ENCODE data around the gene EDAR. TPM values are rescaled to one million over a fixed set of nuclear protein-coding genes. Genes with fewer than 3 reads are reported as not detected.

The EDAR gene
- total and polyA plus RNA-seq, 9 of the 15 experiments (the other 6 are each of a cell fraction or from before 2014, with no cell fraction given) = 0.01 TPM; not detected in 8

GRCh38 chr2:108925286-108925685 is 63.7 kb downstream of the EDAR start:
- Histone ChIP-seq H3K4me1 (replicated peaks in 1 of 2; ENCODE audit: control insufficient read depth in 2 of 2, insufficient read depth in 2 of 2, low read length in 2 of 2) (no peaks in the 10 kb centered on the region), H3K9me1 (ENCODE audit: control insufficient read depth, insufficient read depth, low read length) (no peaks in the 10 kb centered on the region), H3K27ac (ENCODE audit: extremely low read depth, low read depth, low read length) (no peak overlapping the region), H4K20me1 (replicated peaks; ENCODE audit: control insufficient read depth, insufficient read depth, low read length) (peaks cover 11% of the 10 kb centered on the region; the same call in 1 of the 2 replicates), H3K79me2 (ENCODE audit: control insufficient read depth, insufficient read depth, low read length) (no peaks in the 10 kb centered on the region), H2AFZ (ENCODE audit: low read depth, low read length) (no peak overlapping the region), H3K27me3 (ENCODE audit: control insufficient read depth in 2 of 2, insufficient read depth in 2 of 2, low read length in 2 of 2) (peaks cover 34 to 96% of the 10 kb centered on the region in 2 experiments; a peak in 4 of 5 replicates), H3K36me3 (ENCODE audit: control insufficient read depth, insufficient read depth, low read length) (no peaks in the 10 kb centered on the region), H3K4me3 (no peak overlapping the region), H3K9me3 (replicated peaks; ENCODE audit: control insufficient read depth, insufficient read depth, low read depth, low read length) (no peaks in the 10 kb centered on the region), H3K9ac (ENCODE audit: insufficient read depth in 1 of 2, low read depth in 2 of 2, low read length in 2 of 2) (no peak overlapping the region), H3K4me2 (ENCODE audit: insufficient read depth, low read length) (no peak overlapping the region)
- in situ Hi-C loops (cut with MboI) (no loop called here), intact Hi-C loops (cut with micrococcal nuclease) (no loop called here)
- ChIA-PET CTCF (ENCODE audit: low intra/inter-chr PET ratio) (no interaction called here), POLR2A (no interaction called here)
- no peak for TF ChIP-seq HOMEZ (CRISPR knock-in tag; IDR thresholded peaks at IDR 0.05)
- no peak for TF ChIP-seq HLTF (IDR thresholded peaks at IDR 0.05)
- no peak for TF ChIP-seq HDAC2 (IDR thresholded peaks at IDR 0.05)
- DNase-seq (ENCODE audit: extremely low read depth in 1 of 4, low spot score in 3 of 4) = no peak
- FAIRE-seq = no peak
- BruUV-seq (replicated peaks) = no TSS peak
- ATAC-seq = no peak
- WGBS (ENCODE audit: insufficient coverage, low coverage, missing lambda C conversion rate) = 0% methylated on average over 5 of the region's 6 CpGs

GRCh38 chr2:108924580-108925251 is 64.3 kb downstream of the EDAR start:
- in situ Hi-C loops (cut with MboI) = no loop called here
- H3K4me1 ChIP-seq (replicated peaks in 1 of 2; ENCODE audit: control insufficient read depth in 2 of 2, insufficient read depth in 2 of 2, low read length in 2 of 2) = no peaks in the 10 kb centered on the region
- no peak overlapping the region for H3K9ac ChIP-seq (ENCODE audit: insufficient read depth in 1 of 2, low read depth in 2 of 2, low read length in 2 of 2)
- H3K27ac ChIP-seq (ENCODE audit: extremely low read depth, low read depth, low read length) = no peak overlapping the region
- no TSS peak for BruUV-seq (replicated peaks)
- H3K27me3 ChIP-seq (ENCODE audit: control insufficient read depth in 2 of 2, insufficient read depth in 2 of 2, low read length in 2 of 2) = peaks cover 36 to 96% of the 10 kb centered on the region in 2 experiments; a peak in 4 of 5 replicates
- ChIA-PET POLR2A (no interaction called here), CTCF (ENCODE audit: low intra/inter-chr PET ratio) (no interaction called here)
- H3K4me2 ChIP-seq (ENCODE audit: insufficient read depth, low read length) = no peak overlapping the region
- H3K9me3 ChIP-seq (replicated peaks; ENCODE audit: control insufficient read depth, insufficient read depth, low read depth, low read length) = no peaks in the 10 kb centered on the region
- no peak overlapping the region for H3K4me3 ChIP-seq
- intact Hi-C loops (cut with micrococcal nuclease) = no loop called here
- H3K36me3 ChIP-seq (ENCODE audit: control insufficient read depth, insufficient read depth, low read length) = no peaks in the 10 kb centered on the region
- no peak overlapping the region for H2AFZ ChIP-seq (ENCODE audit: low read depth, low read length)
- FAIRE-seq (no peak), DNase-seq (ENCODE audit: extremely low read depth in 1 of 4, low spot score in 3 of 4) (no peak), ATAC-seq (no peak)
- WGBS (ENCODE audit: insufficient coverage, low coverage, missing lambda C conversion rate) = 0% methylated on average over 13 of the region's 14 CpGs
- H3K9me1 ChIP-seq (ENCODE audit: control insufficient read depth, insufficient read depth, low read length) = no peaks in the 10 kb centered on the region
- no peaks in the 10 kb centered on the region for H3K79me2 ChIP-seq (ENCODE audit: control insufficient read depth, insufficient read depth, low read length)
- H4K20me1 ChIP-seq (replicated peaks; ENCODE audit: control insufficient read depth, insufficient read depth, low read length) = peaks cover 11% of the 10 kb centered on the region; the same call in 1 of the 2 replicates
- TF ChIP-seq ATF2 (CRISPR knock-in tag; IDR thresholded peaks at IDR 0.05) = no peak
- no peak for TF ChIP-seq HIVEP1 (CRISPR knock-in tag; IDR thresholded peaks at IDR 0.05)
- no peak for TF ChIP-seq ARHGAP35 (IDR thresholded peaks at IDR 0.05; ENCODE audit: partially characterized antibody)
- no peak for TF ChIP-seq U2AF2 (optimal IDR thresholded peaks at IDR 0.05; ENCODE audit: low read depth, low read length)
- no peak for TF ChIP-seq TEAD1 (CRISPR knock-in tag; IDR thresholded peaks at IDR 0.05)
- TF ChIP-seq POLR3A (IDR thresholded peaks at IDR 0.05; ENCODE audit: borderline replicate concordance, extremely low read depth, insufficient read depth, insufficient read length) = no peak
- TF ChIP-seq MTF1 (CRISPR knock-in tag; IDR thresholded peaks at IDR 0.05; ENCODE audit: borderline replicate concordance) = no peak
- TF ChIP-seq KHSRP (IDR thresholded peaks at IDR 0.05) = no peak
- no peak for TF ChIP-seq PHB2 (IDR thresholded peaks at IDR 0.05; ENCODE audit: low read depth)
- TF ChIP-seq MYC (IDR thresholded peaks at IDR 0.05; ENCODE audit: low read depth, low read length) = no peak
- no peak for TF ChIP-seq MYC (CRISPR knock-in tag; IDR thresholded peaks at IDR 0.05; ENCODE audit: borderline replicate concordance, low read depth)
- no peak for TF ChIP-seq PTTG1 (tag; IDR thresholded peaks at IDR 0.05; ENCODE audit: low read depth)

Measured in K562 (cell line).